ENCODE measurements around the gene GATA2.
A peak's percentile ranks its signal among the peaks of the same experiment; 100 is the strongest.

GRCh38 chr3:128478576-128479506, 14.2 kb downstream of the GATA2 start:
- no peak for TF ChIP-seq CTCF (IDR thresholded peaks at IDR 0.05)
- TF ChIP-seq POLR2AphosphoS5 (IDR thresholded peaks at IDR 0.05; ENCODE audit: low read depth, low read length) = 0 out of 2 replicates have a peak, but pooled peaks have one; percentile 28
- TF ChIP-seq TCF7L2 (IDR thresholded peaks at IDR 0.05; ENCODE audit: low read depth, low read length) = no peak
- no peak for TF ChIP-seq REST (IDR thresholded peaks at IDR 0.05; ENCODE audit: insufficient read depth in 1 of 2, low read depth in 2 of 2, low read length in 1 of 2)

All from Panc1 (cell line).